Measurements from ENCODE around the gene RBM26. TPM values are rescaled to one million over a fixed set of nuclear protein-coding genes. Genes with fewer than 3 reads are reported as not detected.

Gene RBM26
- total and polyA plus RNA-seq, 2 experiments from 2014 or later: 19.3 to 45.9 TPM

- DNase-seq (ENCODE audit: low spot score): no peak
- H3K36me3 ChIP-seq (replicated peaks; ENCODE audit: insufficient read depth, low read depth): no peaks in the 10 kb centered on the region
Observed at GRCh38 chr13:79447141-79447540, 41.1 kb upstream of the RBM26 start.

GRCh38 chr13:79445968-79446645, 40.1 kb upstream of the RBM26 start:
- Histone ChIP-seq H3K36me3 (replicated peaks; ENCODE audit: insufficient read depth, low read depth) (no peaks in the 10 kb centered on the region), H3K9me3 (ENCODE audit: low read depth) (no peaks in the 10 kb centered on the region), H3K4me1 (ENCODE audit: insufficient read depth) (peaks cover 12% of the 10 kb centered on the region), H4K20me1 (ENCODE audit: insufficient read depth, poor library complexity, severe bottlenecking) (no peaks in the 10 kb centered on the region), H3K4me2 (no peak overlapping the region), H2AFZ (no peak overlapping the region), H3K9me2 (replicated peaks; ENCODE audit: insufficient read depth) (no peaks in the 10 kb centered on the region), H3K79me2 (no peaks in the 10 kb centered on the region), H3K4me3 (no peak overlapping the region), H3K27ac (no peak overlapping the region), H3K27me3 (no peaks in the 10 kb centered on the region)
- no peak for TF ChIP-seq EZH2phosphoT487 (IDR thresholded peaks at IDR 0.05; ENCODE audit: low read depth, severe bottlenecking, unreplicated experiment)
- no peak for TF ChIP-seq EZH2 (IDR thresholded peaks at IDR 0.05; ENCODE audit: borderline replicate concordance)
- TF ChIP-seq CTCF (IDR thresholded peaks at IDR 0.05; ENCODE audit: poor library complexity): no peak
- 88% methylated on average over 11 of the region's 11 CpGs for WGBS (ENCODE audit: low lambda C conversion rate, missing lambda C conversion rate)
- no peak for DNase-seq (ENCODE audit: low spot score)

More at GRCh38 chr13:79447141-79447540, 41.1 kb upstream of the RBM26 start:
- no peaks in the 10 kb centered on the region for H3K27me3 ChIP-seq
- no peaks in the 10 kb centered on the region for H3K9me2 ChIP-seq (replicated peaks; ENCODE audit: insufficient read depth)
- no peak overlapping the region for H2AFZ ChIP-seq
- H3K79me2 ChIP-seq: no peaks in the 10 kb centered on the region
- no peaks in the 10 kb centered on the region for H4K20me1 ChIP-seq (ENCODE audit: insufficient read depth, poor library complexity, severe bottlenecking)
- no peaks in the 10 kb centered on the region for H3K9me3 ChIP-seq (ENCODE audit: low read depth)
- H3K4me3 ChIP-seq: no peak overlapping the region
- H3K4me1 ChIP-seq (ENCODE audit: insufficient read depth): peaks cover 6% of the 10 kb centered on the region
- H3K4me2 ChIP-seq: no peak overlapping the region
- TF ChIP-seq EZH2phosphoT487 (IDR thresholded peaks at IDR 0.05; ENCODE audit: low read depth, severe bottlenecking, unreplicated experiment) (no peak), CTCF (IDR thresholded peaks at IDR 0.05; ENCODE audit: poor library complexity) (no peak), EZH2 (IDR thresholded peaks at IDR 0.05; ENCODE audit: borderline replicate concordance) (no peak)
- WGBS (ENCODE audit: low lambda C conversion rate, missing lambda C conversion rate): 61% methylated on average over 4 of the region's 4 CpGs
- H3K27ac ChIP-seq: no peak overlapping the region

GRCh38 chr13:79442706-79443105, 36.7 kb upstream of the RBM26 start:
- no peak for TF ChIP-seq EZH2 (IDR thresholded peaks at IDR 0.05; ENCODE audit: borderline replicate concordance)
- no peak for TF ChIP-seq EZH2phosphoT487 (IDR thresholded peaks at IDR 0.05; ENCODE audit: low read depth, severe bottlenecking, unreplicated experiment)
- TF ChIP-seq CTCF (IDR thresholded peaks at IDR 0.05; ENCODE audit: poor library complexity): no peak
- H3K9me2 ChIP-seq (replicated peaks; ENCODE audit: insufficient read depth): no peaks in the 10 kb centered on the region
- no peak overlapping the region for H3K4me3 ChIP-seq

More at GRCh38 chr13:79442706-79443105, 36.7 kb upstream of the RBM26 start:
- Histone ChIP-seq H3K4me2 (peak overlapping the region; percentile 43), H3K4me1 (ENCODE audit: insufficient read depth) (peaks cover 20% of the 10 kb centered on the region), H4K20me1 (ENCODE audit: insufficient read depth, poor library complexity, severe bottlenecking) (no peaks in the 10 kb centered on the region), H3K27ac (peak overlapping the region; percentile 88), H3K27me3 (no peaks in the 10 kb centered on the region), H3K79me2 (no peaks in the 10 kb centered on the region), H3K36me3 (replicated peaks; ENCODE audit: insufficient read depth, low read depth) (no peaks in the 10 kb centered on the region), H3K9me3 (ENCODE audit: low read depth) (no peaks in the 10 kb centered on the region), H2AFZ (no peak overlapping the region)
- no peak for DNase-seq (ENCODE audit: low spot score)
- WGBS (ENCODE audit: low lambda C conversion rate, missing lambda C conversion rate): 87% methylated on average over 3 of the region's 3 CpGs
